Medulla oblongata (tissue), 1 donor: Measurements from ENCODE around the gene EMC9.

Experiments
- DNase-seq: peaks from one replicate; pipeline ENCODE4 v3.0.0-alpha.2; 2015; ENCODE audit errors: extremely low spot score

The EMC9 gene

DNA sequence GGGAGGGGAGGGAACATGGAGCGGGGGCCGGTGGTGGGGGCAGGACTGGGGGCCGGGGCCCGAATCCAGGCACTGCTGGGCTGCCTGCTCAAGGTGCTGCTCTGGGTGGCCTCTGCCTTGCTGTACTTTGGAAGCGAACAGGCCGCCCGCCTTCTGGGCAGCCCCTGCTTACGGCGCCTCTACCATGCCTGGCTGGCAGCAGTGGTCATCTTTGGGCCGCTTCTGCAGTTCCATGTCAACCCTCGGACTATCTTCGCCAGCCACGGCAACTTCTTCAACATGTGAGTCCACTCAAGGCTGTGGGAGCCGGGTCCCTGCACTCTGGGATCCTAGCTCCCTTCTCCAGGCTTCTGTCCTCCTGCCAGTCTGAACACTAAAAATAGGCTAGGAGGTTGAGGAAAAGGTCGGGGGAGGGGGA lies 9.8 kb downstream of the EMC9 start:
- DNase-seq = no peak

- no peak for DNase-seq
Observed at GRCh38 chr14:24130717-24131548, 10.5 kb downstream of the EMC9 start.

DNA sequence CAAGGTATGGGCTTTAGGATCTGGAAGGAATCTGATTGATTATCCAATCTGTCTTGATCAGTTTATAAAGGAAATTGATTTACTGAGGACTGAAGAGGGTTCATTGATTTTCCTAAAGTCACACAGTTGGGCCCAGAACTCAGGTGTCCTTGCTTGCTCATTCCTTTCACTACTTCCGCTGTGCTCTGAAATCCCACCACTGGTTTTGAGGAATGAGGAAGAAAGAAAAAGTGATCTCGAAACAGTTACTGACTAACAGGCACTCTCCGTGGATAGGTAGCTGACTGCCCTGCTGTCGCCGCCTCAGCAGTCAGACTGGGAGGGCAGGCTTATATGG lies 11.0 kb downstream of the EMC9 start, which contains the start of gene FITM1:
TSS of gene FITM1 (plus strand) at position 280 of the 337 bp plus-strand sequence. CDS start 905 bp downstream, outside the sequence.
- no peak for DNase-seq

DNA sequence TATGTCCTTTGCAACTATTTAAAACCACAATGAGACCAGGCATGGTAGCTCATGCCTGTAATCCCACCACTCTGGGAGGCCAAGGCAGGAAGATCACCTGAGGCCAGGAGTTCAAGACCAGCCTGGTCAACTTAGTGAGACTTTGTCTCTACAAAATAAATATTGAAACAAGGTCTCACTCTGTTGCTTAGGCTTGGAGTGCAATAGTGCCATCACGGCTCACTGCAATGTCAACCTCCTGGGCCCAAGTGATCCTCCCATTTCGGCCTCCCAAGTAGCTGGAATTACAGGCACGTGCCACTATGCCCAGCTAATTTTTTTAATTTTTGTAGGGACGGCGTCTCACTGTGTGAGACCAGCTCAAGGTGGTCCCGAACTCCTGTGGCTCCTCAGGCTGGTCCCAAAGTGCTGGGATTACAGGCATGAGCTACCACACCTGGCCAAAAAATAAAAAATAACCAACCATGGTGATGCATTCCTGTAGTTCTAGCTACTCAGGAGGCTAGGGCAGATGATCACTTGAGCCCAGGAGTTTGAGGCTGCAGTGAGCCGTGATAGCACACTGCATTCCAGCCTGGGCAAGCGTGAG lies 11.9 kb downstream of the EMC9 start:
- DNase-seq = no peak

DNA sequence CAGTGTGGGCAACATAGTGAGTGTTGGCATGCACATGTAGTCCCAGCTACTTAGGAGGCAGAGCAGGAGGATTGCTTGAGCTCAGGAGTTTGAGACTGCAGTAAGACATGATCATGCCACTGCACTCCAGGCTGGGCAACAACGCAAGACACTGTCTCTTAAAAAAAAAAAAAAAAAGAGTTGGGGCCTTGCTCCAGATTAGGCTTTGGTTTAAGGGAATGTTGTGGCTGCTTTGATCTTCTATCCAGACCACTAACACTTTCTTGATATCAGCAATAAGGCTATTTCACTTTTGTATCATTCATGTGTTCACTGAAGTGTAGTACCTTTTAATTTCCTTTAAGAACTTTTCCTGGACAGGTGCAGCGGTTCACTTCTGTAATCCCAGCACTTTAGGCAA lies 13.7 kb downstream of the EMC9 start:
- no peak for DNase-seq

DNA sequence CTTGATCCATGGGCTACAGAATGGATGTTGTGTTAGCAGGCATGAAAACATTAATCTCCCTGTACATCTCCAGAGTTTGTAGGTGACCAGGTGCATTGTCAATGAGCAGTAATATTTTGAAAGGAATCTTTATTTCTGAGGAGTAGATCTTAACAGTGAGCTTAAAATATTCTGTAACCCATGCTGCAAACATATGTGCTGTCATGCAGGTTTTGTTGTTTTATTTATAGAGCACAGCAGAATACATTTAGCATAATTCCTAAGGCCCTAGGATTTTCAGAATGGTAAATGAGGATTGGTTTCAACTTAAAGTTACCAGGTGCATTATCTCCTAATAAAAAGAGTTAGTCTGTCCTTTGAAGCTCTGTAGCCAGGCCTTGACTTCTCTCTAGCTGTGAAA lies 14.5 kb downstream of the EMC9 start:
- no peak for DNase-seq

- DNase-seq = no peak
Observed at GRCh38 chr14:24123424-24124417, 17.7 kb downstream of the EMC9 start.

DNA sequence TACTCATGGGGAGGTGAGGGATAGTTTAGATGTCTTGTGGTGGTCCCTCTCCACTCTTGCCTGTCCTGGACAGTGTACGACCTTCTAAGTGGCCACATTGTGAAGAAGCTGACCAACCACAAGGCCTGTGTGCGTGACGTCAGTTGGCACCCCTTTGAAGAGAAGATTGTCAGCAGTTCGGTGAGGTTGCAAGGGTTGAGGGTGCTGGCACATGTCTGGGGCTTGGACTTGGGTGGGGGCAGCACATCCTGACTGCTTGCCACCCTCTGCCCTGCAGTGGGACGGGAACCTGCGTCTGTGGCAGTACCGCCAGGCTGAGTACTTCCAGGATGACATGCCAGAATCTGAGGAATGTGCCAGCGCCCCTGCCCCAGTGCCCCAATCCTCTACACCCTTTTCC lies 18.5 kb downstream of the EMC9 start:
- DNase-seq = no peak

- DNase-seq = no peak
Observed at GRCh38 chr14:24122416-24122815, 19.0 kb downstream of the EMC9 start.

DNA sequence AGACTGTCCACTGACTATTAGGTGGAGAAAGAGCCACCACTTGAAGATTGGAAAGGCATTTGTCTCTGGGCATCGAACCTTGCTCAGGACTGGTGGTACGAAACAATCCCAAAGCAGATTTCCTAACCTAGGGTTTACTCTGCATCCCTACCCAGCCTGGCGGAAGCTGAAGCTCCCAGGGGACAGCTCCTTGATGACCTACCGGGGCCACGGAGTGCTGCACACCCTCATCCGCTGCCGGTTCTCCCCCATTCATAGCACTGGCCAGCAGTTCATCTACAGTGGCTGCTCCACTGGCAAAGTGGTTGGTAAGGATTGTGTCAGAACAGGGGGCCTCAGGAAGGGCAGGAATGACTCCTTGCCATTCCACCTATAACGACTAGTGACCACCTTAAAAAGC lies 20.2 kb downstream of the EMC9 start:
- no peak for DNase-seq

DNA sequence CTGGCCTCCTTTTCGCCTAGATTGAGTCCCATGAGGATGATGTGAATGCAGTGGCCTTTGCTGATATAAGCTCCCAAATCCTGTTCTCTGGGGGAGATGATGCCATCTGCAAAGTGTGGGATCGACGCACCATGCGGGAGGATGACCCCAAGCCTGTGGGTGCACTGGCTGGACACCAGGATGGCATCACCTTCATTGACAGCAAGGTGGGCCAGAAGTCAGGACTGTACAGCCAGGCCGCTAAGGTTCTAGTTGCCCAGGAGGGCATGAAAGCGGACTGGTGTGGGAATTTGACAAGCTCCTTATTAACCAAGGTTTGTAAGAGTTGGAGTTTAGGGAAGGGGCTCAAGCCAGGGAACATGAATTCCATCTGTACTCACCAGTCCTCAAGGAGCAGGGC lies 21.7 kb downstream of the EMC9 start:
- no peak for DNase-seq

DNA sequence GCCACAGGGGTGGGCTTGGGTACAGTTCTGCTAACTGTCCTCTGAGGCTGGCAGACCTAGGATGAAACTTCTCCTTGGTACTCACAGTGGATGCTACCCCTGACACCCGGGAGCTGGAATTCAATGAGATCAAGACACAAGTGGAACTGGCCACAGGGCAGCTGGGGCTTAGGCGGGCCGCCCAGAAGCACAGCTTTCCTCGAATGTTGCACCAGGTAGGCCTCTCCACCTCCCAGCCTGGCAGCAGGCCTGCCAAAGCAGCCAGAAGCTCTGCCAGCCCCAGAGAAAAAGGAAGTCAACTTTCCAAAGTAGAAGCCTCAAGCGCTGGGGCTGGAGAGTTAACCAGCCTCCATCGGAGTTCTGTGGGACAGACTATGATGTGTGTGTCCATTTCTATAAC lies 24.2 kb downstream of the EMC9 start:
- no peak for DNase-seq

DNA sequence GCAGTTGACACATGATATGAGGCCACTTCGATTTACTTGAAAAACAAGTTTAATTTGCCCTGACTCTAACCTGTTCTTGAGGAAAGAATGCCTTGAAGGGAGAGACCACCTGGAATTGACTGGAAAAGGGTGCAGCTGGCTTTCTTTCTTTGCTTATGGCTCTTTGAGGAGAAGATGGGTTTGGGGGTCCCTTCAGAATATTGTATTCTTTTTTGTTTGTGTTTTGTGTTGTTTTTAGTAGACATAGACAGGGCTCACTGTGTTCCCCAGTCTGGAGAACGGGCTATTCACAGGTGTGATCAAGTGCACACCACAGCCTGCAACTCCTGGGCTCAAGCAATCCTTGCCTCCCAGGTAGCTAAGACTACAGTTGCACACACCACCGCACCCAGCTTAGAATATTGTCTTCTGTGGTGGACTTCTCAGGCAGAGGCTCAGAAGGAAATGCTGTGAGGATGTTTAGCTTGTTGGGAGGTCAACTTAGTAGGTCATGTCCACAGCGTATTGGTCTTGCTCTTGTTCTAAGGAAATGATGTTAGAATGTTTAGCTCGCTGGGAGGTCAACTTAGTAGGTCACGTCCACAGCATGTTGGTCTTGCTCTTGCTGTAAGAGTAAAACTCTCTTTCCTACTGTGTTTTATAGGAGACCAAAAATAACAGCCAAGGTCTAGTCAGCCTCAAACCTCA lies 25.1 kb downstream of the EMC9 start:
- no peak for DNase-seq

DNA sequence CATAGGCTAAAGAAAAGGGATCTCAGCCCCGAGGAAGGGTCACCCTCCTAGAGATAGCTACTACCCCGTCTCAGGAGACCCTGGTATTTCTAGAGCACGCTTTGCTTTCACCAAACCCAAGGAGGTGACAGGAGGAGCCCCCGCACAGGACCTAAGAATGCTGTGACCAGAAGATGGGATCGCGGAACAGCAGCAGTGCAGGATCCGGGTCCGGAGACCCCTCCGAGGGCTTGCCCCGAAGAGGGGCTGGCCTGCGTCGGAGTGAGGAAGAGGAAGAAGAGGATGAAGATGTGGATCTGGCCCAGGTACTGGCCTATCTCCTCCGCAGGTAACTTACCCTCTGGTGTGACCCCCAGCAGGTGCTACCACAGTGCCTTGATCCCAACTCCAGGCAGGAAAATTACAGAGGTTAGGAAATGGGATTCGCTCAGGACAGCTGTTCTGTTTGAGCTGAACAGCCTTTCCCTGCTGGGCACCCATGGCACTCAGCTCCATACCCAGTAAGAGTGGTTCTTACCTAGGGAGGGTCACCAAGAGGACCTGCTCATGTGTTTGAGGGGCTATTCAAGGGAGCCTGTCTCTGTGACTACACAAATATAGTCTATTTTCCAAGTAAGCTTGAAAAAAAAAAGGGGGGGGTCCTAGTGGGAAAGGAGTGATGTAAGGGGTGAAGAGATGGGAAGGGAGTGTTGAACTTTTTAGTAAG lies 25.8 kb downstream of the EMC9 start:
- no peak for DNase-seq

DNA sequence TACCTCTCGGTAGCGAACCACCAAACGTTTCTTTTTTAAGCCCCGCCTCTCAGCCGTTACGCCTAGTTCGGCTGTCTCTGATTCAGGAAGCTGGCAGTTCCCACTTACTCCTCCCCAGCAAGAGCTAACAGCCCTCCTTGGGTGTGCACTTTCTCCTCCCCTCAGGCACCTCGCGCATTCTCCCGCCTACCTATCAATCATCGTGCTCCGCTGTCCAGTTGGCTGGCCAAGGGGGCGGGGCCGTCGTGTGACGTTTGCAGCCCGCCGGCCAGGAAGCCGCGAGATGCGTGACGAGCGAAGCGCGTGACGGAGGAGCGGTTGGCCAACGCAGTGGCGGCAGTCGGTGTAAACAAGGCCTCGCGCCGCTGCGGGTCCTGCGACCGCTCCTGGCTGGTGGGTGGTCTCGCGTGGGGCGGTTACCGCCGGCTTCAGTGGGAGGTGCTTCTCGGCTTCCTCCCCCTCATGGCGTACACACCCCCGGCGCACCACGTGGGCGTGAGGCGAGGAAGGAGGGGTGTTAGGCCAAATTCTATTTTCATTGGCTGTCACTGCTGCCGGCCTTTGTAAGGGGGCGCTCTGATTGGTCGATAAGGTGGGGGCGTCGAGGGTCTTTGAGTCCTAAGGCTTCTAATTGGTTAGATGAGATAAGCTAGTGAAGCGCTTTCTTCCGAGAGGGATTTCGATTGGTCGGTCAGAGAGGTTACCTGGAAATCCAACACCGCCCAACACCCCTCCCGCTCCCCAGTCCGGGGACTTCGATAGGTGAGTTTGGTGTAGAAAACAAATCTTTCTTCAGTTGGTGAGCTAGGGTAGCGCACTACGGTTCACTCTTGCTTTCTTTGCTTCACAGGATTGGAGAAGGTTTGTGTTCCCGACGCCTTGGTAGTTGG lies 26.6 kb downstream of the EMC9 start, which contains the start of the genes DCAF11 and NRL:
TSS of gene DCAF11 (plus strand) at position 246 of the 890 bp plus-strand sequence. CDS start 818 bp downstream, outside the sequence.
TSS of gene NRL (minus strand) at position 418 of the 890 bp plus-strand sequence. CDS start 32,101 bp downstream, outside the sequence.
- DNase-seq = peak; percentile 100

GRCh38 chr14:24113801-24114531 lies 27.4 kb downstream of the EMC9 start:
- peak; percentile 87 for DNase-seq

GRCh38 chr14:24113379-24113800 lies 28.0 kb downstream of the EMC9 start:
- no peak for DNase-seq

GRCh38 chr14:24110523-24110922 lies 30.9 kb downstream of the EMC9 start:
- no peak for DNase-seq

- no peak for DNase-seq
Observed at GRCh38 chr14:24110060-24110459, 31.3 kb downstream of the EMC9 start.
